CD4-positive, alpha-beta T cell treated with Interleukin-17A for 4 hours (primary cell): ENCODE data around the gene N4BP2L1.
A peak's percentile ranks its signal among the peaks of the same experiment; 100 is the strongest.

Experiments
- DNase-seq: peaks from one replicate; pipeline ENCODE4 v3.0.0-alpha.2; 2020; ENCODE audit warnings: mixed read lengths

N4BP2L1 gene

DNA sequence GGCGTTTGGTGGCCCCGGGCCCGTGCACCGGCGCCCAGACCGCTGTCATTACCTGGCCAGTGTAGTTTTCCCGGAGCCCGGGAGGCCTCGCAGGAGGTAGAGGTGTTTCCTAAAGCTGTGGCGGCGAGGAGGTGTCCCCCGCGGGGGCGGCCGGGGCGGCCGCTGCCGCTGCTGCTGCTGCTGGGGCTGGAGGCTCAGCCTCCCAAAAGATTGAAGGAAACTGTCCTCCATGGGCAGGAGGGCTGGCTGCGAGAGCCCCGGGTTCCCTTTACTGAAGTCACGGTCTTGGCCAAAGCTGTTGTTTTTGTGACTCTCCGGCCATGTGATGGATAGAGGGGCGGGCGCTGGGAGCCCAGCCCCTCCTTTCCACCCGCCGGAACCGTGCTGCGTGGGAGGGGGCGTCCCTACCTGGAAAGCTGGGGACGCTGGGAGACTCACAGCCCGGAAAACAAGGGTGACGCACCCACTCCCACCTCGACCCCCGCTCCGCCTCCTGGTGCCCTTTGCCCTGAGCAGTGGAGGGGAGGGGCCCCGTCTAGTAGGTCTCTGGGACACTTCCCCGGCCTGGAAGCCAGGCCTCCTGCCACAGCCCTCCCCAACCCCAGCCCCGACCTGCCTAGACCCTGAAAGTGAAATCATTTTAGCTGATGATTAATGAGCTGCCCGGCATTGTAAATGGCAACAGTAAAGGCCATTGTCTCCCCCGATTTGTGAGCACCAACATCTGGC lies at the start of gene N4BP2L1:
TSS of gene N4BP2L1 (minus strand) at position 279 of the 729 bp plus-strand sequence. CDS start at position 231, 48 bp downstream.
- peak; percentile 89 for DNase-seq

DNA sequence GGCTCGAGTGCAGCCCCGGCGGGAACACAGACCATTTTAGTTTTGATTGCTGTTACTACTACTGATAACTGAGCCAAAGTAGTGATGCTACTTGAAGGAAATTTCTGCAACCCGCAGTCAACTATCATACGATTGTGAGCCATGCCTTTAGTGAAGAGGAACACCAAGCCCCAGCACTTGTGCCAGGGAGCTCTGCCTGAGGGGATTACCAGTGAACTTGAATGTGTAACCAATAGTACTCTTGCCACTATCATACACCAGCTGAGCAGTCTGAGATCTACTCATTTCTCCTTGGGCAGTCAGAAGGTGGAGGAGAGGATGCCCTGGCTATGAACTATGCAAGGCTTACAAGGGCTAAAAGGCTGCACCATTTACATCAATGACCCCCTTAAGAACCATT lies 49.0 kb upstream of the N4BP2L1 start:
- DNase-seq, result no peak

GRCh38 chr13:32476021-32476731 lies 48.2 kb upstream of the N4BP2L1 start:
- no peak for DNase-seq

DNA sequence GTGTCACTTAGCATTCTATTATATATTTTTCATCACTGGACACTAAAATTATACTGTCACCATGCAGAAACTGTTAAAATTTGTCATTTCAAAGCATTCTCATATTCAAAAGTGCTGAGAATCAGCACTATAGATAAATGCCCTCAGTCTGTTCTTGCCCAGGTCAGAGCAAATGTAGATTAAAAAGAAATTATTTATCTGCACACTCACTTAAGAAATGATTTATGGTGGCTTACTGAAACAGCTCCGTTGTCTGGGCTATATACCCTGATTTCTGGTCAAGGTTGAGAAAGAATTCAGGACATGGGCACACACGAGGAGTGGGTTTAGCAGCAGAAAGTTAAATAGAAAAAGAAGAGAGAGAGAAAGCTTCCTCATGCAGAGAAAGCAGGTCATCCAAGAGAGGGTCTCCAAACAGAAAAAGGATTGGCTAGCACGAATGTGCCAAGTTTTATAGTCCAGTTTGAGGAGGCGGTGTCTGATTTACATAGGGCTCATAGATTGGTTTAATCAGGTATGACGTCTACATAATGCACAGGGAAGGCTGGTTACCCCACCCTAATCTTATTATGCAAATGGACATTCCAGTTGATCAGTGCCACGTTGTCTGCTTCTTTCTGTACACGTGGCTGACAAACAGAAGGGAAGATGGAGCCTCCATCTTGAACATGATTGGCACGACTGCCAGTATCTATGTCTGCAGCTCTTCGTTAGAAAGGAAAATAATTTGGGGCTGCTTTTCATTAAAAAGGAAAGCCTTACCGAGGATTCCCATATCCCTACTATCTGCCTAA lies 47.3 kb upstream of the N4BP2L1 start:
- DNase-seq, result no peak

DNA sequence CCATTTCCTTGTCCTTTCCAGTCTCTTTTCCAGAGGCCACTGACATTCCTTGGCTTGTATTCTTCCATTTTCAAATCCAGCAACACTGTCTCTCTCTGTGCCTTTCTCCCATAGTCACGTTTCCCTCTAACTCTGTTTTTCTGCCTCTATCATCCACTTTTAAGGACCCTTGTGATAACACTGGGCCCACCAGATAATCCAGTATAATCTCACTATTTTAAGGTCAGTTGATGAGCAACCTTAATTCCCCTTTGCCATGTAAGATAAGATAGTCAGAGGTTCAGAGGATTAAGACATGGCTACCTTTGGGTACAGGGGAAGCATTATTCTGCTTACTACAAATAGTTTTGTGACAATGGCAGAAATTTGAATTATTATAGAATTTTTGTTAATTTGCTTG lies 45.7 kb upstream of the N4BP2L1 start:
- no peak for DNase-seq

- DNase-seq, result no peak
Observed at GRCh38 chr13:32472194-32472621, 44.3 kb upstream of the N4BP2L1 start.

GRCh38 chr13:32471187-32471922 lies 43.4 kb upstream of the N4BP2L1 start:
- DNase-seq, result no peak

DNA sequence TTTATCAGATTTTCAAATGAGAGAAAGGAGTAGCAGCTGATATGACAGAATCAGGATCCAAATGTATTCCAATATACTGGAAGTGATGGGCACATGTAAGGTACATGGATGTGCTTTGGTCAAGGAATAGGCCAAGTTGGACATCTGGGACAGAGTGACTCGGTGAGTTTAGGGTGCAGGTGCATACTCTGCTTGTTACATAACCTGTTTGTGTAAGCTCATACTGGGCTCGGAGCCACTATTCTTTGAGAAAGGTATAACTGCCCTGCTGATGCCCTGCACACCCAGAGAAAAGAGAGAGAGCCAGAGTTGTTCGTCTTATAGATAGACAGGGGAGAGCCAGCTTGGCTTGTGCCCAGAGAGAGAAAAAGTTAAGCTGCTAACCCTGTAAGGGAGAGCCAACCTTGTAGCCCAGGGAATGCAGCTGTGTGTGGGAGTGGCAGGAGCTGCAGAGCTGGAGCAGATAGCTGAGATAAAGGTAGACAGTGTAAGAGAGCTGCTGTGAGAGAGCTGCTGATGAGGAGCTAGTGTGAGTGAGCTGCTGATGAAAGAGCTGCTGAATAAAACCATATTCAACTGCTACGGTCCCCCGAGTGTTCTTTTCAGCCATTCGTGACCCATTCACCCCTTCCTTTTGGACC lies 40.7 kb upstream of the N4BP2L1 start:
- no peak for DNase-seq

DNA sequence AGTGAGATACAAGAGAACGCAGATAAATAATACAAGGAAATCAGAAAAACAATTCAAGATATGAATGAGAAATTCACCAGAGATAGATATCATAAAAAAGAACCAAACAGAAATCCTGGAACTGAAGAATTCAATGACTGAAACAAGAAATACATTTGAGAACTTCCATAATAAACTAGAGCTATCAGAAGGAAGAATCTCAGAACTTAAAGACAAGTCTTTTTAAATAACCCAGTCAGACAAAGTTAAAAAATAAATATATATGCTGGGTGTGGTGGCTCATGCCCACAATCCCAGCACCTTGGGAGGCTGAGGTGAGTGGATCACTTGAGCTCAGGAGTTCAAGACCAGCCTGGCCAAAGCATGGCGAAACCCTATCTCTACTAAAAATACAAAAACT lies 28.7 kb upstream of the N4BP2L1 start:
- no peak for DNase-seq

DNA sequence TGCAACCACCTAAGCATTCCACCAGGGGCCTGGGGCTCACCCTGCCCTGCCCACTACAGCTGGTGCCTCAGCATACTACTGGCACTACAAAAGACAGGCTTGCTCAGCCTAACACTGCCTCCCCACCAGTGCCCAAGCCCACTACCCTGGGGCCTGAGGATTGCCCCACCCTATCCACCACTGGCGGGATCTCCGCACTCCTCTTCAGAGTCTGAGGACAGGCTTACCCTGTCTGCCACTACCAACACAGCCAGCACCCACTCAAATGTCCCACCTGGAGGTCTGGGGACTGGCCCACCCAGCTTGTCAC lies 27.6 kb upstream of the N4BP2L1 start:
- DNase-seq, result no peak

- no peak for DNase-seq
Observed at GRCh38 chr13:32454886-32455593, 27.1 kb upstream of the N4BP2L1 start.

DNA sequence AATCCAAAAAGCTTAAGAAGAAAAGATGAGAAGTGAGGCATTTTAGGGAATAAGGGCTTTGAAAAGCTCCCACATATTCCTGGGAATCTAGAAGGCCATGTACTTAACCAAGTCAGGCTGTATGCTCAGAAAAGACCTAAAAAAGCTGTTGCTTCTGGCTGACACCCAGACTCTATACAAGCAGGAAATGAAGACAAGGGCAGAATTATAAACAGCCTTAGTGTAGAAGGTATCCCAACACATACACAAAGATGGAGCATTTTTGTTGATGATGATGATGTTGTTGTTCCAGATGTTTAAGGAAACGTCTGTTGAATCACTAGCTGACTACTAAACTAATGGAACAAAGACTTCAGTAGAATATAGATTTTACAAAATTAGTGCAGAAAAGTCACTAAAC lies 26.1 kb upstream of the N4BP2L1 start:
- DNase-seq, result no peak

GRCh38 chr13:32448972-32449371 lies 21.0 kb upstream of the N4BP2L1 start:
- DNase-seq, result no peak

DNA sequence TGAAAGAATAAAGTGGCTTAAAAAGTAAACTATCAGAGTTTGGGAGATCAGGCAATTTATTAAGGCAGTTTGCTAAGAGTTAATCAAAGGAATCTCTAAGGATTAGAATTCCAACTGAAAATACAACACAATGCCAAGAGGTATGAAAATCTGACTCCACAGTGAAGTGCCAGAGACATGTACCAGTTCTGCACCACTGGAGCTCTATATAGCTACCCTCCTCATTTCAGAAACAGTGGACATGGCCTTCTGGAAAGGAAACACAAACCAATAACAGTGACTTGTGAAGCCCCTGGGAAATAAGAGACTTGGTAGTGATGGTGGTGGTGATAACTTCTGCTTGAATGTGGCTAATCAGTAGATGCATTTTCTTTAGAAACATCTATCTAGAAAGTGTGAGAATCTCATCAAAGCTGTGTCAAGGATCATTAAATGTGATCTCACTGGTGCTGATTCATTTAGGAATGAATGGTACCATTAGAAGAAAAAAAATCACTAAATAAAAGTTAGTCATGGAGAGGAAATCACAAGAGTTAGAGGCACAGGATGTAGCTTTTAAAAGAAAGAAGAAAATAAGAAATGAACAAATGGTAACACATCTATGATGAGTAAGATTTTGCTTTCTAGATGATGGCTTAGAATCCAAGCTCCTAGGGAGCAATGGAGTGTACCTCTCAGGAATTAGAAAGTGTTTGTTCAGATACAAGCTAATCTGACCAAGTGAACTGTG lies 20.1 kb upstream of the N4BP2L1 start:
- no peak for DNase-seq

DNA sequence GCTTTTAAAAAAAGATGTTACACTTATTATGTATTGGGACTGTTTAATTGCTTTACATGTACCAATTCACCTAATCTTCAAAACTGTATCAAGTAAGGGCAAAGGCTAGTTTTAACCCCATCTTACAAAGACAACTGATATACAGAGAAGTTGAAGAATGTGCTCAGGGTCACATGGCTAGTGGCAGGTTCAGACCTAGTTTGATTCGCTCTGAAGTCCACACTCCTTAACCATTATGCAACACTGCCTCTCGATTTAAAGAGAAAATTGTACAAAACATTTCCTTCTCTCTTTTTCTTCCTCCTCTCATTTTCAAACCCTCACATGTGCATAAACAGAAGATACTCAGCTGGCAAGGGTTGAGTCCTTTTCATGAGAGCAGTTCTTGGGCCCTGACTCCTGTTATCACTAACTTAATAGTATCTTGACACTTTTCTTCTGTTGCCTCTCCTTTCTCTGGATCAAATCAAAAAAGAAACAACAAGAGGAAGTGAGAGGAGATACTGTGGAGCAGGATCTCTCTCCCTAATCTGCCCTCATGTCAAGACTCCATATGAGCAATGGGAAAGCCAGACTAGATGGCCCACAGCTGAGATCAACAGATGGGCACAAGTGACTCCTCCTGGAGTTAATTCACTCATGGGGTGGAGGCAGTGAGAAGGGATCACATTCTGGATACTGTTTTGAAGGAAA lies 19.0 kb upstream of the N4BP2L1 start:
- DNase-seq, result no peak

GRCh38 chr13:32446220-32446619 lies 18.3 kb upstream of the N4BP2L1 start:
- DNase-seq, result no peak

- no peak for DNase-seq
Observed at GRCh38 chr13:32445461-32445860, 17.5 kb upstream of the N4BP2L1 start.

- peak; percentile 63 for DNase-seq
Observed at GRCh38 chr13:32443111-32443510, 15.2 kb upstream of the N4BP2L1 start.

DNA sequence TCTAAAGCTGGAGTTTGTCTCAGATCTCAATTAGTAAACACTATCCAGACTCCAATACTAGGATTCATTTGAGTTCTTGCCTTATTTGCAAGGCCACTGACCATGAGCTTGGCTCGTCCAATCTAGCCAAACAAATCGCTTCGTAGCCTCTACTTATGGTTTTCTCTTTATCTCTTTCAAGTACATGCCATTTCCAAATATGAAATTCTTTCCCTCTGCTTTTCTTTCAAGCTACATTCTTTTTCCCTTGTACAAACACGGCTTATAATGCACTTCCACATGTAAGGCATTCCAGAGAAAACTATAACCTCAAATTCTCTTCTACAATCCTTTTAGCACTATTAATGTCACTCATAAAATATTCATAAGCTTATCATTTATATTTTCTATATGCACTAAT lies 10.9 kb upstream of the N4BP2L1 start:
- DNase-seq, result no peak

- no peak for DNase-seq
Observed at GRCh38 chr13:32432856-32433255, 4.9 kb upstream of the N4BP2L1 start.

GRCh38 chr13:32431361-32431760 lies 3.4 kb upstream of the N4BP2L1 start:
- DNase-seq, result no peak
